ENCODE results near the gene GOLGA6L2.
"Not testable (repeated sequence)": the region's sequence is repeated elsewhere in the genome, so short reads cannot be mapped to it uniquely, and the experiment has no call there.

GOLGA6L2 gene

DNA sequence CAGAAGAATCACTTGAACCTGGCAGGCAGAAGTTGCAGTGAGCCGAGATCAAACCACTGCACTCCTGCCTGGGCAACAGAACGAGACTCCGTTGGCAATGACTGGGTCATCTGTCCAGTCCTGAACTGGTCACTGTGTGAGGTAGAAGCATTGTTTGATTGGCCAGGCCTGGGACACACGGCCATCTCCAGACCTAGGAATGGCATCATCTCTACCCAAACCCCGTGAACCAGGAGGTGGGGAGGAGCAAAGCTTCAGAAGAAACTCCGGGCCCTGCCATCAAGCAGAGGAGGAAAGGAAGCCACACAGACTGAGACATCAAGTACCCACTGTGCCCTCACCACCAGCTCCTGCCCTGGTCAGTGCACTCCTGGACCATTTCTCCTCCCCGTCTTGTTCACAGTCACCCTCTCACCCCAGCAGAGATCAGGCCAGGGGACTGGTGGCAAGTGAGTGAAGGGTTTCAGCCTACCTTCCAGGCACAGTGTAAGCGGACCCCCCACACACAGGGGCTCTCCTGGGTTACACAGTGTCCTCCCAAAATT, 31.6 kb downstream of the GOLGA6L2 start (continued):
- TF ChIP-seq TCF4 (CRISPR knock-in tag; IDR thresholded peaks at IDR 0.05; ENCODE audit: borderline replicate concordance) = no peak
- TF ChIP-seq, protein P1, sequence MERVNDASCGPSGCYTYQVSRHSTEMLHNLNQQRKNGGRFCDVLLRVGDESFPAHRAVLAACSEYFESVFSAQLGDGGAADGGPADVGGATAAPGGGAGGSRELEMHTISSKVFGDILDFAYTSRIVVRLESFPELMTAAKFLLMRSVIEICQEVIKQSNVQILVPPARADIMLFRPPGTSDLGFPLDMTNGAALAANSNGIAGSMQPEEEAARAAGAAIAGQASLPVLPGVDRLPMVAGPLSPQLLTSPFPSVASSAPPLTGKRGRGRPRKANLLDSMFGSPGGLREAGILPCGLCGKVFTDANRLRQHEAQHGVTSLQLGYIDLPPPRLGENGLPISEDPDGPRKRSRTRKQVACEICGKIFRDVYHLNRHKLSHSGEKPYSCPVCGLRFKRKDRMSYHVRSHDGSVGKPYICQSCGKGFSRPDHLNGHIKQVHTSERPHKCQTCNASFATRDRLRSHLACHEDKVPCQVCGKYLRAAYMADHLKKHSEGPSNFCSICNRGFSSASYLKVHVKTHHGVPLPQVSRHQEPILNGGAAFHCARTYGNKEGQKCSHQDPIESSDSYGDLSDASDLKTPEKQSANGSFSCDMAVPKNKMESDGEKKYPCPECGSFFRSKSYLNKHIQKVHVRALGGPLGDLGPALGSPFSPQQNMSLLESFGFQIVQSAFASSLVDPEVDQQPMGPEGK (CRISPR knock-in tag; IDR thresholded peaks at IDR 0.05; ENCODE audit: borderline replicate concordance) = no peak
- TF ChIP-seq ZC3H10 (CRISPR knock-in tag; IDR thresholded peaks at IDR 0.05) = no peak
- no peak for TF ChIP-seq RARB (CRISPR knock-in tag; IDR thresholded peaks at IDR 0.05)
- TF ChIP-seq ZNF8 (CRISPR knock-in tag; IDR thresholded peaks at IDR 0.05) = no peak
- TF ChIP-seq, protein P2, sequence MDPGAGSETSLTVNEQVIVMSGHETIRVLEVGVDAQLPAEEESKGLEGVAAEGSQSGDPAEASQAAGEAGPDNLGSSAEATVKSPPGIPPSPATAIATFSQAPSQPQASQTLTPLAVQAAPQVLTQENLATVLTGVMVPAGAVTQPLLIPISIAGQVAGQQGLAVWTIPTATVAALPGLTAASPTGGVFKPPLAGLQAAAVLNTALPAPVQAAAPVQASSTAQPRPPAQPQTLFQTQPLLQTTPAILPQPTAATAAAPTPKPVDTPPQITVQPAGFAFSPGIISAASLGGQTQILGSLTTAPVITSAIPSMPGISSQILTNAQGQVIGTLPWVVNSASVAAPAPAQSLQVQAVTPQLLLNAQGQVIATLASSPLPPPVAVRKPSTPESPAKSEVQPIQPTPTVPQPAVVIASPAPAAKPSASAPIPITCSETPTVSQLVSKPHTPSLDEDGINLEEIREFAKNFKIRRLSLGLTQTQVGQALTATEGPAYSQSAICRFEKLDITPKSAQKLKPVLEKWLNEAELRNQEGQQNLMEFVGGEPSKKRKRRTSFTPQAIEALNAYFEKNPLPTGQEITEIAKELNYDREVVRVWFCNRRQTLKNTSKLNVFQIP (CRISPR knock-in tag; IDR thresholded peaks at IDR 0.05; ENCODE audit: borderline replicate concordance, low read depth) = no peak
- no peak for TF ChIP-seq ISL1 (CRISPR knock-in tag; IDR thresholded peaks at IDR 0.05)
- no peak for TF ChIP-seq ZFP30 (CRISPR knock-in tag; IDR thresholded peaks at IDR 0.05)
- TF ChIP-seq TOX (CRISPR knock-in tag; IDR thresholded peaks at IDR 0.05; ENCODE audit: borderline replicate concordance) = no peak
- no peak for TF ChIP-seq PPARA (CRISPR knock-in tag; IDR thresholded peaks at IDR 0.05; ENCODE audit: borderline replicate concordance)

DNA sequence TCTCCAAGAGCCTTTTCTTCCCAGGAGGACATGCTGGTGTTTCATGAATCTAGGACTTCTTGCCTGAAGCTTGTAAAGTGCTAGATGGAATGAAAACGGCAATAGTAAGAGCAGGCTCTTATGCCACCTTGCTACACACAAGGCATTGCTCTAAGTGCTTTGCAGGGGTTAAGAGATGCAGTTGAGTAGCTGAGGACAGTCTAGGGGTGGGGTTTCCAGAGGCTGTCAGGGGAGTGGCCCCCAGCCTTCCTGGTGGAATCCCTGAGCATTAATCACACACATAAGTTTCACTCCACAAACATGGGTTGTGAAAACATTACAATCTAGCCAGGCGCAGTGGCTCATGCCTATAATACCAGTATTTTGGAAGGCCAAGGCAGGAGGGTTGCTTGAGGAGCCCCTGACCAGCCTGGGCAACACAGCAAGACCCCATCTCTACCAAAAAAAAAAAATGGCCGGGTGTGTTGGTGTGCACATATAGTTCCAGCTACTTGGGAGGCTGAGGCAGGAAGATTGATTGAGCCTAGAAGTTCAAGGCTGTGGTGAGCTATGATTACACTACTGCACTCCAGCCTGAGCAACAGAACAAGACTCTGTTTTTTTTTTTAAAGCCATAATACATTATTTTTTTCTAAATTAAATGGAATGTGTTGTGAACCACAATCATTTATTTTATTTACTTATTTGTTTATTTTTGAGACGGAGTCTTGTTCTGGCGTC, 34.0 kb downstream of the GOLGA6L2 start:
- ATAC-seq = not testable (repeated sequence)

DNA sequence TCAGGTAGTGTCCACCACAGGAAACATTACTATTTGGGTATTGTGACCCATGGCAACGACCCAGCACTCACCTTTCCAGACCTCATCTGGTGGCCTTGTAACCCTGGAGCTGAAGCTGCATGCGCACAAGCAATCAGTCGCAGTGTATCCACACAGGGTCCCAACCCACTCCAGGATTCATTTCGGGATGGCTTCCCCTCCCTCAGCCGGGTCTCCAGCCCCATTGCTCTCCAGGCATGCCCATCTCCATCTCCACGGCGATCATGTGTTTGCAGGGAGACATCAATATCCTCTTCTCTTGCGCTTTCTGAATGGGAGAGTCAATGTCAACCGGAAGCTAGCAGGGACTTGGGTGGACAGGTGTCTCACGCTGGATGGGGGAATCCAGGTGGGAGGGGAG, 35.2 kb downstream of the GOLGA6L2 start:
- ATAC-seq = no peak
- TF ChIP-seq ISL1 (CRISPR knock-in tag; IDR thresholded peaks at IDR 0.05) = no peak
- TF ChIP-seq ZNF70 (CRISPR knock-in tag; IDR thresholded peaks at IDR 0.05) = no peak
- no peak for TF ChIP-seq ZFP30 (CRISPR knock-in tag; IDR thresholded peaks at IDR 0.05)
- TF ChIP-seq ZNF8 (CRISPR knock-in tag; IDR thresholded peaks at IDR 0.05) = no peak
- no peak for TF ChIP-seq CSDC2 (CRISPR knock-in tag; IDR thresholded peaks at IDR 0.05)
- TF ChIP-seq OSR1 (CRISPR knock-in tag; IDR thresholded peaks at IDR 0.05) = no peak
- TF ChIP-seq, protein P2 (CRISPR knock-in tag; IDR thresholded peaks at IDR 0.05; ENCODE audit: borderline replicate concordance, low read depth) = no peak
- no peak for TF ChIP-seq ARNTL (CRISPR knock-in tag; IDR thresholded peaks at IDR 0.05; ENCODE audit: borderline replicate concordance, low read depth)
- TF ChIP-seq, protein P1 (CRISPR knock-in tag; IDR thresholded peaks at IDR 0.05; ENCODE audit: borderline replicate concordance) = no peak
- no peak for TF ChIP-seq SNAI2 (CRISPR knock-in tag; IDR thresholded peaks at IDR 0.05)
- TF ChIP-seq ZC3H10 (CRISPR knock-in tag; IDR thresholded peaks at IDR 0.05) = no peak
- TF ChIP-seq, protein P3, sequence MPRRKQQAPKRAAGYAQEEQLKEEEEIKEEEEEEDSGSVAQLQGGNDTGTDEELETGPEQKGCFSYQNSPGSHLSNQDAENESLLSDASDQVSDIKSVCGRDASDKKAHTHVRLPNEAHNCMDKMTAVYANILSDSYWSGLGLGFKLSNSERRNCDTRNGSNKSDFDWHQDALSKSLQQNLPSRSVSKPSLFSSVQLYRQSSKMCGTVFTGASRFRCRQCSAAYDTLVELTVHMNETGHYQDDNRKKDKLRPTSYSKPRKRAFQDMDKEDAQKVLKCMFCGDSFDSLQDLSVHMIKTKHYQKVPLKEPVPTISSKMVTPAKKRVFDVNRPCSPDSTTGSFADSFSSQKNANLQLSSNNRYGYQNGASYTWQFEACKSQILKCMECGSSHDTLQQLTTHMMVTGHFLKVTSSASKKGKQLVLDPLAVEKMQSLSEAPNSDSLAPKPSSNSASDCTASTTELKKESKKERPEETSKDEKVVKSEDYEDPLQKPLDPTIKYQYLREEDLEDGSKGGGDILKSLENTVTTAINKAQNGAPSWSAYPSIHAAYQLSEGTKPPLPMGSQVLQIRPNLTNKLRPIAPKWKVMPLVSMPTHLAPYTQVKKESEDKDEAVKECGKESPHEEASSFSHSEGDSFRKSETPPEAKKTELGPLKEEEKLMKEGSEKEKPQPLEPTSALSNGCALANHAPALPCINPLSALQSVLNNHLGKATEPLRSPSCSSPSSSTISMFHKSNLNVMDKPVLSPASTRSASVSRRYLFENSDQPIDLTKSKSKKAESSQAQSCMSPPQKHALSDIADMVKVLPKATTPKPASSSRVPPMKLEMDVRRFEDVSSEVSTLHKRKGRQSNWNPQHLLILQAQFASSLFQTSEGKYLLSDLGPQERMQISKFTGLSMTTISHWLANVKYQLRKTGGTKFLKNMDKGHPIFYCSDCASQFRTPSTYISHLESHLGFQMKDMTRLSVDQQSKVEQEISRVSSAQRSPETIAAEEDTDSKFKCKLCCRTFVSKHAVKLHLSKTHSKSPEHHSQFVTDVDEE (CRISPR knock-in tag; IDR thresholded peaks at IDR 0.05) = no peak
- TF ChIP-seq TCF4 (CRISPR knock-in tag; IDR thresholded peaks at IDR 0.05; ENCODE audit: borderline replicate concordance) = no peak
- no peak for TF ChIP-seq RARB (CRISPR knock-in tag; IDR thresholded peaks at IDR 0.05)
- TF ChIP-seq, protein P4, sequence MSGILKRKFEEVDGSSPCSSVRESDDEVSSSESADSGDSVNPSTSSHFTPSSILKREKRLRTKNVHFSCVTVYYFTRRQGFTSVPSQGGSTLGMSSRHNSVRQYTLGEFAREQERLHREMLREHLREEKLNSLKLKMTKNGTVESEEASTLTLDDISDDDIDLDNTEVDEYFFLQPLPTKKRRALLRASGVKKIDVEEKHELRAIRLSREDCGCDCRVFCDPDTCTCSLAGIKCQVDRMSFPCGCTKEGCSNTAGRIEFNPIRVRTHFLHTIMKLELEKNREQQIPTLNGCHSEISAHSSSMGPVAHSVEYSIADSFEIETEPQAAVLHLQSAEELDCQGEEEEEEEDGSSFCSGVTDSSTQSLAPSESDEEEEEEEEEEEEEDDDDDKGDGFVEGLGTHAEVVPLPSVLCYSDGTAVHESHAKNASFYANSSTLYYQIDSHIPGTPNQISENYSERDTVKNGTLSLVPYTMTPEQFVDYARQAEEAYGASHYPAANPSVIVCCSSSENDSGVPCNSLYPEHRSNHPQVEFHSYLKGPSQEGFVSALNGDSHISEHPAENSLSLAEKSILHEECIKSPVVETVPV (CRISPR knock-in tag; IDR thresholded peaks at IDR 0.05) = no peak
- TF ChIP-seq ZFP3 (CRISPR knock-in tag; IDR thresholded peaks at IDR 0.05) = no peak
- TF ChIP-seq ESRRG (CRISPR knock-in tag; IDR thresholded peaks at IDR 0.05) = no peak
- no peak for TF ChIP-seq TOX (CRISPR knock-in tag; IDR thresholded peaks at IDR 0.05; ENCODE audit: borderline replicate concordance)

Measured in SK-N-SH treated with all-trans-retinoic acid at 6 μM for 48 hours (cell line).